ENCODE results near the gene KRTCAP2. TPM values are rescaled to one million over a fixed set of nuclear protein-coding genes. Genes with fewer than 3 reads are reported as not detected.
A peak's percentile ranks its signal among the peaks of the same experiment; 100 is the strongest.

The KRTCAP2 gene
- total RNA-seq, 1 experiment from 2014 or later, result 156 TPM

GRCh38 chr1:155139895-155140629 is 33.0 kb downstream of the KRTCAP2 start, which contains the start of gene DPM3:
Gene DPM3, minus strand, starts transcription at chr1:155140531. Its CDS starts 291 bp downstream, at chr1:155140240.
- H3K4me2 ChIP-seq, result peak within 1 kb of the TSS; percentile 92
- H3K79me2 ChIP-seq (ENCODE audit: low read depth), result peaks cover 36% of the 10 kb centered on the region
- H3K27me3 ChIP-seq (ENCODE audit: insufficient read depth, low read depth), result no peaks in the 10 kb centered on the region
- H4K20me1 ChIP-seq (ENCODE audit: insufficient read depth), result no peaks in the 10 kb centered on the region
- peak; percentile 63 to 74 for DNase-seq
- H3K9me3 ChIP-seq (ENCODE audit: insufficient read depth, low read depth), result no peaks in the 10 kb centered on the region
- H3F3A ChIP-seq (ENCODE audit: insufficient read depth, low read depth), result peaks cover 26% of the 10 kb centered on the region
- TSS peak; percentile 26 for BruUV-seq (replicated peaks)
- no peaks in the 10 kb centered on the region for H3K36me3 ChIP-seq (ENCODE audit: low read depth)
- peak within 1 kb of the TSS; percentile 64 for H3K4me3 ChIP-seq
- ChIA-PET CTCF (no interaction called here), POLR2A (ENCODE audit: unreplicated experiment) (no interaction called here)
- H3K4me1 ChIP-seq (replicated peaks; ENCODE audit: insufficient read depth), result peaks cover 21% of the 10 kb centered on the region
- TF ChIP-seq CTCF (conservative IDR thresholded peaks at IDR 0.05) (no peak), EZH2 (IDR thresholded peaks at IDR 0.05; ENCODE audit: low read depth) (no peak)
- peak within 1 kb of the TSS; percentile 88 for H2AFZ ChIP-seq
- peak within 1 kb of the TSS; percentile 67 for H3K27ac ChIP-seq
- intact Hi-C loops (cut with micrococcal nuclease; ENCODE audit: unreplicated experiment), result loop anchor here (1.0 to 5.0 kb wide), 2 partner anchors 16 to 168 kb away; partner anchors contain the start of genes CKS1B and SHC1
- H3K9me2 ChIP-seq (ENCODE audit: insufficient read depth), result no peaks in the 10 kb centered on the region

- Histone ChIP-seq H4K20me1 (ENCODE audit: insufficient read depth) (no peaks in the 10 kb centered on the region), H3F3A (ENCODE audit: insufficient read depth, low read depth) (peaks cover 52% of the 10 kb centered on the region), H3K4me1 (replicated peaks; ENCODE audit: insufficient read depth) (peaks cover 40% of the 10 kb centered on the region), H3K79me2 (ENCODE audit: low read depth) (peaks cover 47% of the 10 kb centered on the region), H3K27me3 (ENCODE audit: insufficient read depth, low read depth) (no peaks in the 10 kb centered on the region), H3K36me3 (ENCODE audit: low read depth) (peaks cover 21% of the 10 kb centered on the region), H2AFZ (no peak overlapping the region), H3K9me2 (ENCODE audit: insufficient read depth) (no peaks in the 10 kb centered on the region), H3K4me3 (peak overlapping the region; percentile 78), H3K27ac (0 out of 2 replicates have a peak overlapping the region, but pooled peaks have one; percentile 99), H3K4me2 (peak overlapping the region; percentile 94), H3K9me3 (ENCODE audit: insufficient read depth, low read depth) (no peaks in the 10 kb centered on the region)
- ChIA-PET CTCF (interaction anchor here (0.6 kb wide), 1 partner anchor 35 kb away, joined by 5 read pairs; no protein-coding TSS in a partner anchor), POLR2A (ENCODE audit: unreplicated experiment) (interaction anchor here (0.7 kb wide), 1 partner anchor 30 kb away, joined by 3 read pairs; no protein-coding TSS in a partner anchor)
- DNase-seq, result no peak
- BruUV-seq (replicated peaks), result no TSS peak
- intact Hi-C loops (cut with micrococcal nuclease; ENCODE audit: unreplicated experiment), result loop anchor here (5.0 kb wide), 1 partner anchor 165 kb away; the partner anchor contains the start of genes CKS1B and SHC1
- TF ChIP-seq CTCF (conservative IDR thresholded peaks at IDR 0.05), result no peak
- TF ChIP-seq EZH2 (IDR thresholded peaks at IDR 0.05; ENCODE audit: low read depth), result no peak
These were observed 35.8 kb downstream of the KRTCAP2 start for GRCh38 chr1:155137154-155137949.

GRCh38 chr1:155136748-155137147 is 36.4 kb downstream of the KRTCAP2 start:
- Histone ChIP-seq H3K4me2 (peak overlapping the region; percentile 94), H3K36me3 (ENCODE audit: low read depth) (peaks cover 25% of the 10 kb centered on the region), H4K20me1 (ENCODE audit: insufficient read depth) (no peaks in the 10 kb centered on the region), H3K4me1 (replicated peaks; ENCODE audit: insufficient read depth) (peaks cover 42% of the 10 kb centered on the region), H3K79me2 (ENCODE audit: low read depth) (peaks cover 50% of the 10 kb centered on the region), H3K9me3 (ENCODE audit: insufficient read depth, low read depth) (no peaks in the 10 kb centered on the region), H3F3A (ENCODE audit: insufficient read depth, low read depth) (peaks cover 55% of the 10 kb centered on the region), H3K27me3 (ENCODE audit: insufficient read depth, low read depth) (no peaks in the 10 kb centered on the region), H3K4me3 (peak overlapping the region; percentile 78), H3K27ac (peak overlapping the region; percentile 99; the same call in 1 of the 2 replicates), H2AFZ (no peak overlapping the region), H3K9me2 (ENCODE audit: insufficient read depth) (no peaks in the 10 kb centered on the region)
- no peak for DNase-seq
- TF ChIP-seq EZH2 (IDR thresholded peaks at IDR 0.05; ENCODE audit: low read depth) (no peak), CTCF (conservative IDR thresholded peaks at IDR 0.05) (no peak)
- ChIA-PET POLR2A (ENCODE audit: unreplicated experiment) (interaction anchor here (0.6 to 0.7 kb wide), 3 partner anchors 21 to 533 kb away, joined by 3 to 18 read pairs (median 4); no protein-coding TSS in a partner anchor), CTCF (interaction anchor here (0.6 kb wide), 1 partner anchor 35 kb away, joined by 5 read pairs; no protein-coding TSS in a partner anchor)
- intact Hi-C loops (cut with micrococcal nuclease; ENCODE audit: unreplicated experiment), result loop anchor here (5.0 kb wide), 1 partner anchor 164 kb away; the partner anchor contains the start of genes CKS1B and SHC1
- TSS peak; percentile 29 for BruUV-seq (replicated peaks)

Measured in PC-9 (cell line).